Neural progenitor cell (in vitro differentiated cells): Measurements from ENCODE around the gene CEP57. TPM values are rescaled to one million over a fixed set of nuclear protein-coding genes. Genes with fewer than 3 reads are reported as not detected.
A peak's percentile ranks its signal among the peaks of the same experiment; 100 is the strongest.

Experiments
- DNase-seq: peaks from one replicate; pipeline ENCODE4 v3.0.0-alpha.2; 2016; ENCODE audit warnings: low spot score
- H2AFZ ChIP-seq: fragments of 200-600 bp; sonication (generic); replicated peaks from 2 replicates; pipeline ENCODE4 v1.6.1; 2016; ENCODE audit warnings: antibody characterized with exemption
- H3F3A ChIP-seq: fragments of 200-600 bp; sonication (generic); 2 replicates; pipeline ENCODE4 v1.6.1; 2016; ENCODE audit warnings: antibody characterized with exemption, low read depth
- H3K27ac ChIP-seq: fragments of 200-600 bp; sonication (generic); 2 replicates; pipeline ENCODE4 v1.5.1; 2016; ENCODE audit warnings: mild to moderate bottlenecking
- H3K27me3 ChIP-seq: fragments of 200-600 bp; sonication (generic); 2 replicates; pipeline ENCODE4 v1.6.1; 2016; ENCODE audit warnings: mild to moderate bottlenecking, moderate library complexity
- H3K36me3 ChIP-seq: fragments of 200-600 bp; sonication (generic); 2 replicates; pipeline ENCODE4 v1.5.1; 2016
- H3K4me1 ChIP-seq: fragments of 200-600 bp; sonication (generic); 2 replicates; pipeline ENCODE4 v1.6.1; 2016; ENCODE audit warnings: mixed run types
- H3K4me2 ChIP-seq: fragments of 200-600 bp; sonication (generic); 2 replicates; pipeline ENCODE4 v1.6.1; 2016
- H3K4me3 ChIP-seq: fragments of 200-600 bp; sonication (generic); 2 replicates; pipeline ENCODE4 v1.5.1; 2016
- H3K79me2 ChIP-seq: fragments of 200-600 bp; sonication (generic); 2 replicates; pipeline ENCODE4 v1.6.1; 2016; ENCODE audit warnings: low read depth
- H3K9ac ChIP-seq: fragments of 200-600 bp; sonication (generic); 2 replicates; pipeline ENCODE4 v1.6.1; 2016
- H3K9me3 ChIP-seq: fragments of 200-600 bp; sonication (generic); 2 replicates; pipeline ENCODE4 v1.5.1; 2016; ENCODE audit warnings: low read depth
- H4K20me1 ChIP-seq: fragments of 200-600 bp; sonication (generic); 2 replicates; pipeline ENCODE4 v1.6.1; 2016; ENCODE audit warnings: low read depth
- H3K27ac Mint-ChIP-seq: 3 replicates; pipeline ENCODE4 v1.8.0; 2021; ENCODE audit warnings: mixed read lengths
- H3K27me3 Mint-ChIP-seq: 2 replicates; pipeline ENCODE4 v1.8.0; 2022; ENCODE audit warnings: low read depth, mild to moderate bottlenecking, inconsistent platforms, moderate library complexity, mixed read lengths; ENCODE audit not compliant: insufficient read depth
- H3K36me3 Mint-ChIP-seq: 3 replicates; pipeline ENCODE4 v1.8.0; 2021; ENCODE audit warnings: mixed read lengths
- H3K4me1 Mint-ChIP-seq: 3 replicates; pipeline ENCODE4 v1.8.0; 2021; ENCODE audit warnings: mixed read lengths
- H3K4me3 Mint-ChIP-seq: 3 replicates; pipeline ENCODE4 v1.8.0; 2021; ENCODE audit warnings: mild to moderate bottlenecking, moderate library complexity, mixed read lengths
- H3K9me3 Mint-ChIP-seq: 3 replicates; pipeline ENCODE4 v1.8.0; 2020; ENCODE audit warnings: mixed read lengths
- CTCF ChIP-seq: fragments of 200-600 bp; sonication (generic); IDR thresholded peaks from 2 replicates; pipeline ENCODE4 v1.5.1; 2017; ENCODE audit warnings: antibody characterized with exemption, mild to moderate bottlenecking
- EZH2 ChIP-seq: fragments of 200-600 bp; sonication (generic); IDR thresholded peaks from 2 replicates; pipeline ENCODE4 v1.6.1; 2017; ENCODE audit warnings: antibody characterized with exemption, mild to moderate bottlenecking, moderate library complexity
- EZH2phosphoT487 ChIP-seq: fragments of 200-600 bp; sonication (generic); IDR thresholded peaks from 2 replicates; pipeline ENCODE4 v1.6.1; 2017; ENCODE audit warnings: antibody characterized with exemption
- total RNA-seq: library from RNA; depleted of rRNA; stranded (reverse); fragments of >200 nt; gene quantifications from 2 replicates; pipeline ENCODE4 v1.2.3, GENCODE V29; 2015; ENCODE audit warnings: low replicate concordance

Gene CEP57
- total RNA-seq, 1 donor from 2014 or later: 185 TPM

GRCh38 chr11:95794086-95794485, 3.8 kb downstream of the CEP57 start:
- H3K79me2 ChIP-seq: peaks cover 88% of the 10 kb centered on the region
- no peak overlapping the region for H2AFZ ChIP-seq
- H3K4me2 ChIP-seq: peak overlapping the region; percentile 7
- H3K4me1 Mint-ChIP-seq: peaks cover 24% of the 10 kb centered on the region
- H3F3A ChIP-seq: peaks cover 15% of the 10 kb centered on the region
- H4K20me1 ChIP-seq: peaks cover 71% of the 10 kb centered on the region
- H3K36me3 ChIP-seq: peaks cover 5% of the 10 kb centered on the region
- peaks cover 7% of the 10 kb centered on the region for H3K27me3 Mint-ChIP-seq
- no peak for TF ChIP-seq EZH2phosphoT487
- no peak for TF ChIP-seq EZH2
- TF ChIP-seq CTCF: no peak
- peaks cover 5% of the 10 kb centered on the region for H3K36me3 Mint-ChIP-seq
- H3K4me3 Mint-ChIP-seq: no peak overlapping the region
- no peaks in the 10 kb centered on the region for H3K9me3 ChIP-seq
- H3K9ac ChIP-seq: no peak overlapping the region
- no peak overlapping the region for H3K27ac Mint-ChIP-seq
- H3K4me3 ChIP-seq: no peak overlapping the region
- H3K4me1 ChIP-seq: peaks cover 6% of the 10 kb centered on the region
- H3K27me3 ChIP-seq: no peaks in the 10 kb centered on the region
- no peak for DNase-seq
- H3K9me3 Mint-ChIP-seq: no peaks in the 10 kb centered on the region
- H3K27ac ChIP-seq: no peak overlapping the region

GRCh38 chr11:95795627-95796295, 5.5 kb downstream of the CEP57 start:
- Histone ChIP-seq H3K4me2 (no peak overlapping the region), H3K36me3 (peaks cover 9% of the 10 kb centered on the region), H3K4me3 (no peak overlapping the region), H2AFZ (no peak overlapping the region), H3F3A (peaks cover 2% of the 10 kb centered on the region), H3K27ac (no peak overlapping the region), H3K4me1 (peaks cover 6% of the 10 kb centered on the region), H3K27me3 (no peaks in the 10 kb centered on the region), H3K9me3 (no peaks in the 10 kb centered on the region), H4K20me1 (peaks cover 71% of the 10 kb centered on the region), H3K9ac (no peak overlapping the region), H3K79me2 (peaks cover 90% of the 10 kb centered on the region)
- Mint-ChIP-seq H3K36me3 (peaks cover 17% of the 10 kb centered on the region), H3K9me3 (no peaks in the 10 kb centered on the region), H3K27me3 (no peaks in the 10 kb centered on the region), H3K27ac (no peak overlapping the region), H3K4me3 (no peak overlapping the region), H3K4me1 (peaks cover 24% of the 10 kb centered on the region)
- no peak for DNase-seq
- TF ChIP-seq EZH2phosphoT487 (no peak), CTCF (no peak), EZH2 (no peak)

GRCh38 chr11:95796501-95796900, 6.2 kb downstream of the CEP57 start:
- H3K27me3 Mint-ChIP-seq: no peaks in the 10 kb centered on the region
- Histone ChIP-seq H3K27ac (no peak overlapping the region), H3K4me3 (no peak overlapping the region), H3K79me2 (peaks cover 88% of the 10 kb centered on the region), H3K27me3 (no peaks in the 10 kb centered on the region), H3K9me3 (no peaks in the 10 kb centered on the region), H3K4me2 (no peak overlapping the region), H3F3A (no peaks in the 10 kb centered on the region), H4K20me1 (peaks cover 67% of the 10 kb centered on the region), H3K4me1 (peaks cover 6% of the 10 kb centered on the region), H3K9ac (no peak overlapping the region), H2AFZ (no peak overlapping the region), H3K36me3 (peaks cover 10% of the 10 kb centered on the region)
- H3K4me1 Mint-ChIP-seq: peaks cover 22% of the 10 kb centered on the region
- H3K9me3 Mint-ChIP-seq: no peaks in the 10 kb centered on the region
- no peak overlapping the region for H3K27ac Mint-ChIP-seq
- H3K36me3 Mint-ChIP-seq: peaks cover 20% of the 10 kb centered on the region
- DNase-seq: no peak
- no peak overlapping the region for H3K4me3 Mint-ChIP-seq
- no peak for TF ChIP-seq EZH2phosphoT487

- no peak for TF ChIP-seq EZH2phosphoT487
- TF ChIP-seq EZH2: no peak
- no peak for TF ChIP-seq CTCF
- peaks cover 15% of the 10 kb centered on the region for H3K36me3 ChIP-seq
- DNase-seq: no peak
Measured at GRCh38 chr11:95799546-95799945, 9.2 kb downstream of the CEP57 start.

More at GRCh38 chr11:95799546-95799945, 9.2 kb downstream of the CEP57 start:
- no peak overlapping the region for H3K27ac ChIP-seq
- no peaks in the 10 kb centered on the region for H3K4me1 Mint-ChIP-seq
- no peak overlapping the region for H3K4me2 ChIP-seq
- peaks cover 62% of the 10 kb centered on the region for H3K79me2 ChIP-seq
- no peak overlapping the region for H3K27ac Mint-ChIP-seq
- no peaks in the 10 kb centered on the region for H3F3A ChIP-seq
- no peaks in the 10 kb centered on the region for H3K27me3 ChIP-seq
- peaks cover 36% of the 10 kb centered on the region for H4K20me1 ChIP-seq
- H3K27me3 Mint-ChIP-seq: no peaks in the 10 kb centered on the region
- H3K9me3 Mint-ChIP-seq: peaks cover 2% of the 10 kb centered on the region
- peaks cover 34% of the 10 kb centered on the region for H3K36me3 Mint-ChIP-seq
- H3K9ac ChIP-seq: no peak overlapping the region
- H3K4me1 ChIP-seq: no peaks in the 10 kb centered on the region
- H3K9me3 ChIP-seq: no peaks in the 10 kb centered on the region
- no peak overlapping the region for H3K4me3 ChIP-seq
- no peak overlapping the region for H3K4me3 Mint-ChIP-seq
- H2AFZ ChIP-seq: no peak overlapping the region
